ENCODE results near the gene TMEM169.

The TMEM169 gene

DNA sequence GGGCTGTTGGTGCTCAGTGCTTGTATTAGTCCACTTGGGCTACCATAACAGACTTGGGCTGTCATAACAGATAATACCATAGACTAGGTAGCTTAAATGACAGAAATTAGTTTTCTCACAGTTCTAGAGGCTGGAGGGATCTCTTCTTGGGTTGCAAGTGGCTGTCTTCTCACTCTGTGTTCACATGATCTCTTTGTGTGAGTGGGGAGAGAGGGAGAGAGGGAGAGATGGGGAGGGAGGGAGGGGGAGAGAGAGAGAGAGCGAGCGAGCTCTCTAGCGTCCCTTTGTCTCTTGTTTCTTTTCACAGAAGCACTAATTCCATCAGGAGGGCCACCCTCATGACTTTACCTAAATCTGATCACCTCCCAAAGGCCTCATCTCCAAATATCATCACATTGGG is 23.0 kb downstream of the TMEM169 start:
- no peak for DNase-seq (ENCODE audit: low read depth in 2 of 2)

DNA sequence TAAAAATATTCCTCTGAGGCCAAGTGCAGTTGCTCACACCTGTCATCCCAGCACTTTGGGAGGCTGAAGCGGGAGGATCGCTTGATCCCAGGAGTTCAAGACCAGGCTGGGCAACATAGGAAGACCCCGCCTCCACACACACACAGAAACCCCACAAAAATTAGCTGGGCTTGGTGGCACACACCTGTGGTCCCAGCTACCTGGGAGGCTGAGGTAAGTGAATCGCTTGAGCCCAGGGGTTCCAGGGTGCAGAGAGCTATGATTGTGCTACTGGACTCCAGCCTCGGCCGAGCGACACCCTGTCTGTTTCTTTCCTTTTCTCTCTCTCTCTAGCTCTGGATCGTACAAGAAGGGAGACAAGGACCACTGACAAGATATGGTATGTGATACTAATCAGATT is 25.6 kb downstream of the TMEM169 start:
- no peak for DNase-seq (ENCODE audit: low read depth in 2 of 2)

DNA sequence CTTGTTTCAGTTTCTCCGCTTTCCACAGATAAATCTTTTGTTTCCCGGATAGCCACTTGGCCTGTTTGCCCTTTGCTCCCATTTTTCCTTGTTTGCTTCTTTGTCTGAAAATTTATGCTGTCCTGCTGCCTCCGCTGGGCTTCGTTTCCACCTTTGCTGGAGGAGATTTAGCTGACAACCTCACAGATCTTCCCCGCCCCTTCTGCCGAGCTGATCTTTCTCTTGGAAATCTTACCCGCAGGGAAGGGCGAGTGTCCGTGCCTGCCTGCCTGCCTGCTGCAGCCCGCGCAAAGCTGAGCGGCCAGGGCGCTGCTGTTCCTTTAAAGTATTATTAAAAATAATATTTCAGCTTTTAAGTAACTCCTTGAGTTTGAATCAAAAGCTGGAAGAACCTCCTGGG is 26.0 kb downstream of the TMEM169 start:
- no peak for DNase-seq (ENCODE audit: low read depth in 2 of 2)

GRCh38 chr2:216108310-216108966 is 26.7 kb downstream of the TMEM169 start:
- DNase-seq (ENCODE audit: low read depth in 2 of 2) = no peak

DNA sequence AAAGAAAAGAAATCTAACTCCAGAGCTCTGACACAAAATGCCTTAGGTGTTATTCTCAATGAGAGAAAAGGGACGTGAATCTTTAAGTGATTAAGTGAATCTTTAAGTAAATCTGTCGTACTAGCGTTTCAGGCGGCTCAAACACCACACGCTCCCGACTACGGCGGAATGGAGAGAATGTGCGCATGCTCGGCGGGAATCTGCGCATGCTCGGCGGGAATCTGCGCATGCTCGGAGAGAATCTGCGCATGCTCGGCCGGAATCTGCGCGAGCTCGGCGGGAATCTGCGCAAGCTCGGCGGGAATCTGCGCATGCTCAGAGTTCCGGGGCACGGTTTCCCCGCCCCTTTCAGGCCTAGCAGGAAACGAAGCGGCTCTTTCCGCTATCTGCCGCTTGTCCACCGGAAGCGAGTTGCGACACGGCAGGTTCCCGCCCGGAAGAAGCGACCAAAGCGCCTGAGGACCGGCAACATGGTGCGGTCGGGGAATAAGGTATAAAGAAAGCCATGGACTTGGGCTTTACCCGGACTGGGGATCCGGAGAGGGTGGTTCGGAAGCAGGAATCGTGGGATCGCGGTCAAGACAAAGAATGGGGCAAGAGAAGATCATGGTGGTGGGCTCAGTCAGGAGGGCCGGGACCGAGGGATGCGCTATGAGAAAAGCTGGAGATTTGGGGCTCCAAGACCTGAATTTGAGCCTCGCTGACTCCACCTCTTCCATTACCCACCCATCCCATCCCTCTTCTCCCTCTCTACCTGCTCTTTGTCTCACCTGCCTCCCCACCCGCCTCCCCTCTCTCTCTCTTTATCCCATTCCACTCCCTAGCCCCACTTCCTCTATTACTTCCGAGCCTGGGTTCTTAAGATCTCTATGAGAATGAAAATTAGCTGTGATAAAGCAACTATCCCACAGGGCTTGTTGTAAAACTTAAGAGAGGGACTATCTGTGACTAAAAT is 27.5 kb downstream of the TMEM169 start, which contains the start of gene XRCC5:
Gene XRCC5, plus strand, starts transcription at position 382 of the 955 bp plus-strand sequence. Its CDS starts 89 bp downstream, at position 471.
- peak; percentile 88 to 90 for DNase-seq (ENCODE audit: low read depth in 2 of 2)

- peak in 1 of 2 experiments; percentile 24 for DNase-seq (ENCODE audit: low read depth in 2 of 2)
Observed at GRCh38 chr2:216109962-216110614, 28.4 kb downstream of the TMEM169 start.

- no peak for DNase-seq (ENCODE audit: low read depth in 2 of 2)
Observed at GRCh38 chr2:216110620-216111019, 28.9 kb downstream of the TMEM169 start.

GRCh38 chr2:216111122-216111521 is 29.4 kb downstream of the TMEM169 start:
- DNase-seq (ENCODE audit: low read depth in 2 of 2) = no peak

GRCh38 chr2:216112926-216113325 is 31.2 kb downstream of the TMEM169 start:
- no peak for DNase-seq (ENCODE audit: low read depth in 2 of 2)

DNA sequence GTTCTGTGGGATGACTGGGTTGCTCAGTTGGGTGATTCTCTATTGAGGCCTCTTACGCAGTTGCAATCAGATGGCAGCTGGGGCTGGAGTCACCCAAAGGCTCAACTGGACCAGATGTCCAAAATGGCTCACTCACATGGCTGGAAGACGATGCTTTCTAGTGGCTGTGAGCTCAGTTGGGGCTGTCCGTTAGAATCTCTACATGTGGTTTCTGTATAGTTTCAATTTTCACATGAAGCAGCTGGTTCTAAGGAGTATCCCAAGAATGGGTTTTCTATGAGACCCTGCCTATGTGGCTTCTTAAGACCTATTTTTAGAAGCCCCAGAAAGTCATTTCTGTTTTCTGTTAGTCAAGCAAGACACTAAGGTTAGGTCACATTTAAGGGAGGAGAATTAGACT is 31.9 kb downstream of the TMEM169 start:
- no peak for DNase-seq (ENCODE audit: low read depth in 2 of 2)

- DNase-seq (ENCODE audit: low read depth in 2 of 2) = no peak
Observed at GRCh38 chr2:216114382-216114713, 32.6 kb downstream of the TMEM169 start.

GRCh38 chr2:216114714-216115531 is 33.2 kb downstream of the TMEM169 start:
- DNase-seq (ENCODE audit: low read depth in 2 of 2) = peak; percentile 98

DNA sequence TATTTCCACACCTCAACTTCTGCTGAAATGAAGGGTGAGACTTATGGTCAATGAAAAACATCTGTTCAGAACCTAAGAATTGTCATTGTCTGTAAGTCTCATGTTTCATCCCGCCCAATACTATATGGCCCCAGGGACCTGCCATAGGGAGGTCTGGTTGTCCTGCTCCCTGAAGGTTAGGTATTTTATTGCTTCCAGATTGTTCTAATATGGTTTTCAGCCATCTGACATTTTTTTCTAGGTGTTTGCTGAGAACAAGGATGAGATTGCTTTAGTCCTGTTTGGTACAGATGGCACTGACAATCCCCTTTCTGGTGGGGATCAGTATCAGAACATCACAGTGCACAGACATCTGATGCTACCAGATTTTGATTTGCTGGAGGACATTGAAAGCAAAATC is 34.7 kb downstream of the TMEM169 start:
- DNase-seq (ENCODE audit: low read depth in 2 of 2) = no peak

DNA sequence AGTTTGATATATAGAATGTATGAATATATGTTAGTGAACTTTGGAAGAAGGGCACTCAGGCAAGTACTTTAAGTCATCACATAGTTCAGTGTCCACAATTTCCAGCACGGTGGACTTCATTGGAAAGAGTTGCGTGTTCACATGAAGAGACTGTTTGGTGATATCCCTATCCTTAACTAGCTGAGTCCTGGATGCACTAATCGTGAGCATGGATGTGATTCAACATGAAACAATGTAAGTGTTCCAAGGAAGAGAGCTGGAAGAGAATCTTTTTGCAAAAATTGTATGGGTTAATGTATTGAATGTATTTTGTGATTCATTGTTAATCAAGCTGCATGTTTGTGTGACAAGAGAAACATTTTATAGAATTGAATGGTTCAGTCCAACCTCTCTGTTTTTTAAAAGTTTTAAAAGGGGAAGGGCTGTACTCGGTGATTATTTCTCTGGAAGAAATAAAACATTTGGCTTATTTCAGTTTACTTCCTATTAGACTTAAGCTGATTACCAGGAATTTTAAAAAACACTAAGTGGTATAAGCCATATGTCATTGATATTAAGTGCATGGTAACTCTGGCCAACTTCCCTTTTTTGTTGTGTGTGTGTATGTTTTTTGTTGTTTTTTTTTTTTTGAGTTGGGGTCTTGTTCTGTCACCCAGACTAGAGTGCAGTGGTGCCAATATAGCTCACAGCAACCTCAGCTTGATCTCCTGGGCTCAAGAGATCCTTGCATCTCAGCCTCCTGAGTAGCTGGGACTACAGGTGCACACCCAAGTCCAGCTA is 36.0 kb downstream of the TMEM169 start:
- peak in 1 of 2 experiments; percentile 50 for DNase-seq (ENCODE audit: low read depth in 2 of 2)

- DNase-seq (ENCODE audit: low read depth in 2 of 2) = no peak
Observed at GRCh38 chr2:216118474-216118873, 36.8 kb downstream of the TMEM169 start.

DNA sequence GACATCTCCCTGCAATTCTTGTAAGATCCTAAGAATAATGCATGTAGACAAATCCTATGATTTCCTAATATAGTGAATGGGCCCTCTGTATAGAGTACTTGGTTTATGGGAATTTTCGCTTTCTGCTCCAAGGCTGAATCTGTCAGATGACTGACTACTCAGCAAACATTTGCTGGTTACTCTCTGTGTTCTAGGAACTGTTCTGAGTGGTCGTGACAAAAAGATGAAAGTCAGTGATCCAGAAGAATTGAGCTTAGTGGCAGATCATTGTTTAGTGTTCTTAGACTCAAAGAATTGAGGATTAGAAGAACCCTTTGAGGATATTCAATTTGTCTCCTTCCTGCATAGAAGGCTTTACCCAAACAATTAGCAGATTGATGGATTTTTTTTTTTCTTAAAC is 37.4 kb downstream of the TMEM169 start:
- no peak for DNase-seq (ENCODE audit: low read depth in 2 of 2)

- DNase-seq (ENCODE audit: low read depth in 2 of 2) = no peak
Observed at GRCh38 chr2:216119986-216120385, 38.3 kb downstream of the TMEM169 start.

DNA sequence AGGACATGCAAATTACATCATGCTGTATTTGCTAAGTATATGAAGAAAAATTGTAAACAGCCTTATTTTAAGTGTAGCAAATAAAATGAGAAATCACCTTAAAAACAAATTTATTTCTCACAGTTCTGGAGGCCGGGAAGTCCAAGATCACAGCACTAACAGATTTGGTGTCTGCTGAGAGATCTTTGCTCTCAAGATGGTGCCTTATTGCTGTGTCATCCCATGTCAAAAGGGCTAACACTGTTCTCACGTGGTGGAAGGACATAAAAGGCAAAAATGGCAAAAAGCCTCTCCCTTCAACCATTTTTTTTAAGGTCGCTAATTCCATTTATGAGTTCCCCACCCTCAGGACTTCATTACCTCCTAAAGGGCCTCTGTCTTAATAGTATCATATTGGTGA is 39.5 kb downstream of the TMEM169 start:
- DNase-seq (ENCODE audit: low read depth in 2 of 2) = no peak

DNA sequence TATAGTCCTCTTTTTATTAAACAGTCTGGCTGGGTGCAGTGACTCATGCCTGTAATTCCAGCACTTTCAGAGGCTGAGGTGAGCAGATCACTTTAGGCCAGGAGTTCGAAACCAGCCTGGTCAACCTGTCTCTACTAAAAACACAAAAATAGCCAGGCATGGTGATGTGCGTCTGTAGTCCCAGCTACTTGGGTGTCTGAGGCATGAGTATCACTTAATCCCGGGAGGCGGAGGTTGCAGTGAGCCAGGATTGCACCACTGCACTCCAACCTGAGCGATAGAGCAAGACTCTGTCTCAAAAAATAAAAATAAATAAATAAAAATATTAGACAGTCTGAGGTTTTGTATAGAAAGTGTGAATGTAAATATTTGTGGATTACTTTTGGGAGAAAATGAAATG is 45.2 kb downstream of the TMEM169 start:
- DNase-seq (ENCODE audit: low read depth in 2 of 2) = no peak

DNA sequence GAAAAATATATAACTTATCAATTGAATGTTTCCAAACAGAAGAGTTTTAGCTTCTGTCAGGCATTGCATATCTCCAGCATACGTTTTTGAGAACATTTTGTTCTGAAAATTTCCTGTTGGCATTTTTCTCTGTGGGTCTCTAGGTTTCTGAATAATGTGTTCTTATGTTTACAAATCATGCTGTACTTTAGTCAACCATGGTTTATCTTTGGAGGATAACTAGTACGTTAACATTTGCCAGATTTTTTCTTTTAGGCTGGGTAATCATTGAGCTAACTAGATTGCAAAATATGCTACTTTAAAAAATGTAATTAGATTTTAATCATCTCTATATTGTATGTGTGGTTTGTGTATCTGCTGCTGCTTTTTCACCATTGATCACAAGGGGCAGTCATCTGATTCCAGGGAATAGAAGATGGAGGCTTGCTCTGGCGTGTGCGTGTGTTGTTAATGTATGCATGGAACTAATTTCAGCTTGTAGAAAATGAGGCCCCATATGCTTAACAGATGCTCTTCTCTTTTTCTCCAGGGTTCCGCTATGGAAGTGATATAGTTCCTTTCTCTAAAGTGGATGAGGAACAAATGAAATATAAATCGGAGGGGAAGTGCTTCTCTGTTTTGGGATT is 48.7 kb downstream of the TMEM169 start:
- DNase-seq (ENCODE audit: low read depth in 2 of 2) = peak; percentile 40 to 43
